GM12892 (cell line): Measurements from ENCODE around the gene ABCC12.
A peak's percentile ranks its signal among the peaks of the same experiment; 100 is the strongest.

Experiments
- DNase-seq: peaks from one replicate; pipeline ENCODE4 v3.0.0; 2011; ENCODE audit not compliant: insufficient read length
- FAIRE-seq: peaks from 2 replicates; lab custom pipeline; 2011; peaks lifted over from hg19 to GRCh38; lab: Jason Lieb, UNC
- POLR2A ChIP-seq: IDR thresholded peaks from 2 replicates; pipeline ENCODE4 v1.6.1; 2011; ENCODE audit warnings: low read depth, low read length, control low read depth
- POLR2AphosphoS5 ChIP-seq: IDR thresholded peaks from 2 replicates; pipeline ENCODE4 v1.6.1; 2011; ENCODE audit warnings: low read depth, low read length, control low read depth
- TAF1 ChIP-seq: IDR thresholded peaks from 2 replicates; pipeline ENCODE4 v1.6.1; 2011; ENCODE audit warnings: low read depth, mild to moderate bottlenecking, control low read depth, low read length, borderline replicate concordance

The ABCC12 gene

DNA sequence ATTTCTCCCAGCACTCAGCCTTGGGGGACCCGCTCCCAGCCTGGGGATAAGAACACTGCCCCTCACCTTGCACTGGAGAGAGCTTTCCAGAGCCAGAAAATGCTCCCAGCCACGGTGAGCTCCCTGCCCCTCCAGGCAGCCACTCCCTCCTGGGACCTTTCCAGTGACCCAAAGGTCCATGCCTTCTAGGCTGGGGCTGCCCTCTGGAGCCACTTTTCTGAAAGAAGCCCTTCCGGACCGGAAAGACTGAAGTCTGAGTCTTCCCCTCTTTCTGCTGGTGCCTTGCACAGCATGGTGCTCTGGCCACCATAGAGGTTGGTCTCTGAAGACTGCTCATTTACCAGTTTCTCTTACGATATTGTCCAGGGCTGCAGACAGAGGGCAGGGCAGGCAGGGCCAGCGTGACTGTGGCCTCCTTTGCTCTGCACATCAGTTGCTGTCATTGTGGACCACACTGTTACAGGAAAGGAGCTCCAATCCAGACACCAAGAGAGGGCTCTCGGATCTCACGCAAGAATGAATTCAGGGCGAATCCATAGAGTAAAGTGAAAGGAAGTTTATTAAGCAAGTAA lies 7.1 kb upstream of the ABCC12 start:
- no peak for TF ChIP-seq TAF1
- no peak for TF ChIP-seq POLR2AphosphoS5
- no peak for TF ChIP-seq POLR2A
- FAIRE-seq (no peak), DNase-seq (no peak)

DNA sequence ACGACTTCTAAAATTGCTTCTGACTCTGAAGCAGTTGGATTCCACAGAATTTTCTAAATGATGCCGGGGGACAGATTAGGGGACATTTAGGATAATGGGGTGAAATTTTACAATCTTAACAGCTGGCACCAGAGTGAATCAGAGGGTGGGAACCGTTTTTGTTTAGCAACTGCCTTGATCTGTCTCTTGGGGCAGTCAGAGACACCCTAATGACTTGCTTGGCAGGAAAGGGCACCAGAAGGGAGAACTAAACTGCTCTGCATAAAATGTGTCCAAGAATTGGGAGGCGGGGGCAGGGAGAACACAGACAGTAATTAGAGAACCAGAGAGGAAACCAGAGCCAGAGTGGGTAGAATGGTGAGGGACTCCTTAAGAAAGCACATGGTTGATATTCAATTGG lies 6.1 kb upstream of the ABCC12 start:
- no peak for TF ChIP-seq POLR2A
- FAIRE-seq (no peak), DNase-seq (no peak)

DNA sequence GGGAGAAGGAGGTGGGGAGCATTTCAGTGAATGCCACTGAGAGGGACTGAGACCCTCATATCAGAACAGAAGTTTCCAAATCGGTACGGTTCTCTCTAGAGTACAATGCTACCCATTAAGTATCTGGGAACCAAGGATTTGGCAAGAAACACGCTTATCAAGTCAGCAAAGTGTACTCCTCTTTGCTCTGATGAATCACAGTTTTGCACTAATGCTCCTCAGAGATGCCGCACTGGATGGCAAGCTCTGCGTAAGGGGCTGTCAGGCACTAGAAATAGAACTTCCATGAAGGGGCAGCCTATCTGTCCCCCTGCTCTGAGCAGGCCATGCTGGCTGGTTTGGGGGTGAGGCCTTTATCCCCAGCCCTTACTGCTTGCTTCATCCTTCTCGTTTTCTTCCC lies 4.8 kb upstream of the ABCC12 start:
- TF ChIP-seq TAF1: no peak
- TF ChIP-seq POLR2AphosphoS5: no peak
- TF ChIP-seq POLR2A: no peak
- DNase-seq (no peak), FAIRE-seq (no peak)

DNA sequence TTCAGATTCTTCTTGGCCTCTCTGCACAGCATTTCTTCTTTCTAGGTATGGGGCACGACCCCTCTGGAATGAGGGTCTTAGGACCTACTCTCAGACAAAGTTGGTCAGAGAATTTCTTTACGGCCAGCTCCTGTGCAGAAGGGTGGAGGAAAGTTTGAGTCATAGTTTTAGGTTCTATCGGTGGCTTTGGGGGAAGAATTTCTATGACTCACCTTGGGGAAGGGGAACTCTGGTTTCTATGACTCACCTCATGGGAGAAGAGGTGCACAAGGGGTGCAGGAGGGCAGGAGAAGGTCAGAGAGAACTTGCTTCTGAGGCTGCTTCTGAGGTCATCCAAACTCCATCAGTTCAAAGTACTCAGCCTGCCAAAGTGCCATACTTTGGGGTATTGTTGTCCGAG lies 2.5 kb upstream of the ABCC12 start:
- DNase-seq: no peak

DNA sequence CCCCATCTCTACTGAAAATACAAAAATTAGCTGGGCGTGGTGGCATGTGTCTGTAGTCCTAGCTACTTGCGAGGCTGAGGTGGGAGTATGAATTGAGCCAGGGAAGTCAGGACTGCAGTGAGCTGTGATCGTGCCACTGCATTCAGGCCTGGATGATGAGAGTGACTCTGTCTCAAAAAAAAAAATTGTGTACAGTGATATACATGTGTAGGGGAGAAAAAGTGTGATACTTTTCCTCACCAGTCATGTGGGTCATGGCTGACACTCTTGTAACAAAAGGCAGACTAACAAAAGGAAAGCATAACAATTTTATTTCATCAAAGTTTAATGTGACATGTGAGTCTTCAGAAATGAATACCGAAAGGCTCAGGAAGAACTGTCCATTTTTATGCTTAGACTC lies 2.0 kb upstream of the ABCC12 start:
- TF ChIP-seq POLR2AphosphoS5 (no peak), TAF1 (no peak), POLR2A (no peak)
- DNase-seq: no peak
- FAIRE-seq: peak; percentile 30

More for the DNA sequence above, 2.5 kb upstream of the ABCC12 start:
- TF ChIP-seq POLR2A (no peak), TAF1 (no peak), POLR2AphosphoS5 (no peak)
- FAIRE-seq: peak; percentile 81

DNA sequence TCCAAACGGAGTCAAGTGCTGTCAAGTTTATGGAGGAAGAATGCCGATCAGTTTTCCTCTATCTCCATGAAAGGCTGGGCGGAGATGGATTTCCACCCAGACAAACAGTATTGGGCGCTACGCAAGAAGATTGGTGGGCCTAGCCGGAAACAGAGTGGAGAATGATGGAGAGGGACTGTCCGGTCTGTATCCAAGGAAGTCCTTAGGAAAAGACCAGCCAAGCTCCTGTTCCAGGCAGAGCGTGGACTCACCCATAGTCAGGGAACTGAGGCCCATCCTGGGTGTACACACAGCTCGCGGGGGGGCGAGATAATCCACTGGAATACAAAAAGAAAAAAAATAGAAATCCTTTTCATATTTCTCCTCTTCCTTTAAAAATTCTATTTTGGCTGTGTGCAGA lies 1.5 kb upstream of the ABCC12 start:
- DNase-seq (no peak), FAIRE-seq (no peak)
- no peak for TF ChIP-seq TAF1
- no peak for TF ChIP-seq POLR2A
- TF ChIP-seq POLR2AphosphoS5: no peak

DNA sequence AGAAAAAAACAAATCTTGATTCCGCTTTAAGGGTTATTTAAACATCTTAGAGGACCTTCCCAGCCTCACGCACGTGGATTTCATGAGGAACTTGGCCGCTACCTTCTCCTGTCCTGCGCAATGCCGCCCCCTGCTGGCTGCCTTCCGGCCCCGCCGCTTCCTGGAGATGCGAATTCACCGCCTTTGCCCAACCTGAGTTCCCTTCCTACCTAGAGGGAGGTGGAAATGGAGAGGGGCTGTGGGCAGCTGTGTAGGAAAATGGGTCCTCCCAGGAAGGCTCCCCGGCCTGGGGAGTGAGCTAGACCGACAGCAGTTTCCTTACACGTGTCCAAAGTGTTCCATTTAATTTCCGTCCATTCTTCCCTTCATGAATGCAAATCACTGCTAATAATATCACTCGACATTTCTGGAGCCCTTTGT lies 1.0 kb upstream of the ABCC12 start:
- DNase-seq: peak; percentile 55
- peak; percentile 60 for FAIRE-seq
- TF ChIP-seq TAF1: no peak
- no peak for TF ChIP-seq POLR2AphosphoS5
- TF ChIP-seq POLR2A: no peak

DNA sequence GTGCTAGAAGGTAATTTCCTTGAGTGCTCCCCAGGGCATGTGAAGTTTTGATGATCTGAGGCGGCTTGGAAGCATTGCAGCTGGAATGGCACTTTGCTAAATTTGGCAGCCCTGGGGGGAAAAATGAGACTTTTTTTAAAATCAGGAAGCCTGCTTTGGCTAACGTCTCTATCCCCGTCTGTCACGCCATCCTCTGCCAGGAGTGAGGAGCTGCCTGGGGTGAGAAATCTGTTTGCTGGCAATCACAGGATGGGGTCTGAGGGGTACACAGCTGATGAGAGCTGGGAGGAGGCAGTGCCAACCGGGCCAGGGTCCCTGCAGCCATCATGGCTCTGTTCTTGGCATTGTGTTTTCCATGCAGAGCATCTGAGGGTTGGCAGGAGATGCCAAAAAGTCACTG lies 2.0 kb downstream of the ABCC12 start:
- FAIRE-seq (no peak), DNase-seq (no peak)
- TF ChIP-seq POLR2AphosphoS5 (no peak), POLR2A (no peak), TAF1 (no peak)

DNA sequence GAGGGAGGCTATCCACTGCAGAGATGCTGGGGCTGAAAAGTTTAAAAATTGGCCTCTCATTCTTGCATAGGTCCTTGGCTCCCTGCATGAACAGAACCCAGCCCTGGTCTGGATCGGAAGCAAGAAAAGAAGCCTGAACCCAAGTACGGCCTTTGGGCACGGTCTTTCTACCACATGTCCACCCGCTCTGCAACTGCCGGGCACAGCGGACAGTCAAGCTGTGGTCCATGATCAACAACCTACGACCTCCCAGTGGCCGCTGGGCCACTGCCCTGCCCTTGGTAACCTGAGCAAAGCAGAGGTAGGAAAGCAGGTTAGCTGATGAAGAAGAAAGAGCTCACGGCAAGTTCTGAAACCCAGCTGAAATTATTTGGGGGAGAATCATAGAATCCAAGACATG lies 3.6 kb downstream of the ABCC12 start:
- no peak for DNase-seq
- no peak for FAIRE-seq
- no peak for TF ChIP-seq TAF1
- TF ChIP-seq POLR2A: no peak
- TF ChIP-seq POLR2AphosphoS5: no peak

DNA sequence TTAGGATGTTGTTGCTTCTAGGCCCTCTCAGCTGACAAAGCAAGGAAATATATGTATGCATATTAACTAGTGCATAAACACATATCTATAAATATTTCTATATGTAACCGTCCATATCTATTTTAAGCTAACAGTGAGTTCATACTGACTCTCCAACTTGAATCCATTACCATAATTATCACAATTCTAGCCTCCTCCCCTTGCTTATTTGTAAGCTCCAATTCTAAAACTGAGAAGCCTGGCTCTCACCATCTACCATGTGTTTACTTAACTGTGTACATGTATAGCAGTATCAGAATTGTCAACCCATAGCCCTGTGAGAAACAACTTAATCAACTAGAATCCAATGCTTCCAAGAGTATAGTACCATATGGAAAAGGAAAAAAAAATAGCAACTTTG lies 5.1 kb downstream of the ABCC12 start:
- FAIRE-seq (no peak), DNase-seq (no peak)

DNA sequence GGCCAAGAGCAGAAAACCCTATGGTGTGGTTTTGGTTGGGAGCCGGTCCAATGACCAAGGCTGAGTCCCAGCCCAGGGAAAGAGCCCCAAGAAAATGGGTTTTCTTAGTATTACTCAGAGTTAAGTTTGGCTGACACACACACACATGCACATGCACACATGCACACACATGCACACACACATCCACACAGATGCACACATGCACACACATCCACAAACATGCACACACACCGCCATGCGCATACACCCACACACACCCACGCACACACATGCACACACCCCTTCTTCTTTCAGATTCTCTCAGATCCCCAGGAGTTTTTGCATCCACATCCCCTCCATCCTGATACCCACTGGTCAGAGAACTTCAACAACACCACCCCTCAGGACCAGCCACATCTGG lies 9.1 kb downstream of the ABCC12 start:
- TF ChIP-seq POLR2AphosphoS5: no peak
- TF ChIP-seq POLR2A: no peak
- no peak for TF ChIP-seq TAF1
- no peak for DNase-seq
- FAIRE-seq: no peak

More for the DNA sequence above, 5.1 kb downstream of the ABCC12 start:
- TF ChIP-seq TAF1 (no peak), POLR2AphosphoS5 (no peak), POLR2A (no peak)

DNA sequence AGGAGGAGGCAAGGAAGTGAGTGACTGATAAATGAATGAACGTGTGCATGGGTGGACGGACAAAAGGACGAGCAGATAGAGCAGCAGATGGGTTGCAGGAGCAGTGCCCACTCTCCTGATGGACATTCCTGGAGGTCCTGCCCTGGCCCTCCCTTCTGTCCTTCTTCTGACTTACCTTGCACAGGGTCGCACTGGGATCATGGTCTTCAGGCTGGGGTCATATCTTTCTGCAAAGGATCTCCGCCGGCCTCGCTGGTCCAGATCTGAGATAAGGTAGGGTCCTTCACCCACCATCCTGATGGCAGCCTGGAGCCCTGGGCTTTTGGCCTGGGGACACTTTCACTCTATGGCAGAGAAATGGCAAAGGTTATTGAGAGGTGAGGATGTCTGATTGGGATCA lies 9.7 kb downstream of the ABCC12 start:
- DNase-seq (no peak), FAIRE-seq (no peak)
- TF ChIP-seq POLR2AphosphoS5: no peak
- no peak for TF ChIP-seq POLR2A
- no peak for TF ChIP-seq TAF1
